Mucosa of stomach (tissue), 1 donor: ENCODE measurements around the gene AQP2.

Experiments used
- H3K27me3 ChIP-seq: one replicate; pipeline ENCODE4 v1.7.0; 2013; ENCODE audit warnings: mild to moderate bottlenecking, low read length; ENCODE audit not compliant: control insufficient read depth, insufficient read depth
- H3K36me3 ChIP-seq: one replicate; pipeline ENCODE4 v1.7.0; 2013; ENCODE audit warnings: low read length; ENCODE audit not compliant: control insufficient read depth, insufficient read depth
- H3K4me1 ChIP-seq: one replicate; pipeline ENCODE4 v1.7.0; 2013; ENCODE audit warnings: mild to moderate bottlenecking, low read length; ENCODE audit not compliant: control insufficient read depth, insufficient read depth
- H3K4me3 ChIP-seq: one replicate; pipeline ENCODE4 v1.7.0; 2013; ENCODE audit warnings: low read length
- H3K9ac ChIP-seq: one replicate; pipeline ENCODE4 v1.7.0; 2013; ENCODE audit warnings: mild to moderate bottlenecking, low read length, moderate library complexity
- H3K9me3 ChIP-seq: one replicate; pipeline ENCODE4 v1.7.0; 2013; ENCODE audit warnings: mild to moderate bottlenecking, low read length, moderate library complexity; ENCODE audit not compliant: control insufficient read depth
- donor health status: Pancreatic carcinoma.

Gene AQP2

GRCh38 chr12:49963976-49964815, 13.7 kb downstream of the AQP2 start:
- H3K9ac ChIP-seq: peak overlapping the region; percentile 20
- H3K27me3 ChIP-seq: peaks cover 74% of the 10 kb centered on the region
- H3K36me3 ChIP-seq: no peaks in the 10 kb centered on the region
- H3K9me3 ChIP-seq: no peaks in the 10 kb centered on the region
- H3K4me3 ChIP-seq: no peak overlapping the region
- H3K4me1 ChIP-seq: peaks cover 54% of the 10 kb centered on the region

GRCh38 chr12:49964849-49965624, 14.5 kb downstream of the AQP2 start:
- Histone ChIP-seq H3K4me3 (no peak overlapping the region), H3K4me1 (peaks cover 46% of the 10 kb centered on the region), H3K27me3 (peaks cover 69% of the 10 kb centered on the region)

GRCh38 chr12:49965836-49966235, 15.3 kb downstream of the AQP2 start:
- Histone ChIP-seq H3K9me3 (no peaks in the 10 kb centered on the region), H3K27me3 (peaks cover 61% of the 10 kb centered on the region), H3K4me3 (no peak overlapping the region), H3K9ac (no peak overlapping the region), H3K36me3 (no peaks in the 10 kb centered on the region), H3K4me1 (peaks cover 38% of the 10 kb centered on the region)

More at GRCh38 chr12:49964849-49965624, 14.5 kb downstream of the AQP2 start:
- Histone ChIP-seq H3K9ac (no peak overlapping the region), H3K36me3 (no peaks in the 10 kb centered on the region), H3K9me3 (no peaks in the 10 kb centered on the region)

- H3K9me3 ChIP-seq: no peaks in the 10 kb centered on the region
- H3K4me3 ChIP-seq: no peak overlapping the region
- H3K36me3 ChIP-seq: no peaks in the 10 kb centered on the region
- H3K4me1 ChIP-seq: peaks cover 36% of the 10 kb centered on the region
- no peak overlapping the region for H3K9ac ChIP-seq
- H3K27me3 ChIP-seq: peaks cover 54% of the 10 kb centered on the region
These were observed 16.0 kb downstream of the AQP2 start for GRCh38 chr12:49966511-49967041.

GRCh38 chr12:49967042-49967776, 16.7 kb downstream of the AQP2 start:
- H3K9me3 ChIP-seq: no peaks in the 10 kb centered on the region

GRCh38 chr12:49967777-49968250, 17.3 kb downstream of the AQP2 start:
- Histone ChIP-seq H3K27me3 (peaks cover 44% of the 10 kb centered on the region), H3K36me3 (no peaks in the 10 kb centered on the region), H3K4me1 (peaks cover 31% of the 10 kb centered on the region), H3K4me3 (no peak overlapping the region), H3K9ac (no peak overlapping the region), H3K9me3 (no peaks in the 10 kb centered on the region)

More at GRCh38 chr12:49967042-49967776, 16.7 kb downstream of the AQP2 start:
- Histone ChIP-seq H3K9ac (peak overlapping the region; percentile 28), H3K4me1 (peaks cover 36% of the 10 kb centered on the region), H3K4me3 (no peak overlapping the region), H3K36me3 (no peaks in the 10 kb centered on the region), H3K27me3 (peaks cover 49% of the 10 kb centered on the region)

- H3K4me1 ChIP-seq: peaks cover 25% of the 10 kb centered on the region
- H3K9me3 ChIP-seq: no peaks in the 10 kb centered on the region
- H3K36me3 ChIP-seq: no peaks in the 10 kb centered on the region
- peaks cover 38% of the 10 kb centered on the region for H3K27me3 ChIP-seq
- no peak overlapping the region for H3K9ac ChIP-seq
- no peak overlapping the region for H3K4me3 ChIP-seq
These were observed 17.9 kb downstream of the AQP2 start for GRCh38 chr12:49968471-49968870.

- Histone ChIP-seq H3K27me3 (peaks cover 32% of the 10 kb centered on the region), H3K4me3 (no peak overlapping the region), H3K4me1 (peaks cover 22% of the 10 kb centered on the region), H3K9me3 (no peaks in the 10 kb centered on the region), H3K36me3 (no peaks in the 10 kb centered on the region), H3K9ac (no peak overlapping the region)
These were observed 18.5 kb downstream of the AQP2 start for GRCh38 chr12:49969027-49969426.

GRCh38 chr12:49969651-49970429, 19.3 kb downstream of the AQP2 start:
- H3K9me3 ChIP-seq: no peaks in the 10 kb centered on the region
- no peak overlapping the region for H3K4me3 ChIP-seq
- peaks cover 29% of the 10 kb centered on the region for H3K4me1 ChIP-seq
- no peaks in the 10 kb centered on the region for H3K36me3 ChIP-seq
- H3K9ac ChIP-seq: no peak overlapping the region
- H3K27me3 ChIP-seq: peaks cover 24% of the 10 kb centered on the region

- Histone ChIP-seq H3K4me1 (peaks cover 30% of the 10 kb centered on the region), H3K4me3 (no peak overlapping the region), H3K27me3 (peaks cover 19% of the 10 kb centered on the region), H3K36me3 (no peaks in the 10 kb centered on the region), H3K9ac (no peak overlapping the region), H3K9me3 (no peaks in the 10 kb centered on the region)
These were observed 20.1 kb downstream of the AQP2 start for GRCh38 chr12:49970658-49971057.

- no peak overlapping the region for H3K9ac ChIP-seq
- peaks cover 19% of the 10 kb centered on the region for H3K27me3 ChIP-seq
- H3K4me1 ChIP-seq: peaks cover 30% of the 10 kb centered on the region
- H3K36me3 ChIP-seq: no peaks in the 10 kb centered on the region
- no peaks in the 10 kb centered on the region for H3K9me3 ChIP-seq
- no peak overlapping the region for H3K4me3 ChIP-seq
These were observed 20.6 kb downstream of the AQP2 start for GRCh38 chr12:49971141-49971540.
